ENCODE measurements around the gene PUS3.

Gene PUS3

GRCh38 chr11:125902277-125902926 lies 604 bp downstream of the PUS3 start:
- no peak for TF ChIP-seq CTCF (IDR thresholded peaks at IDR 0.05; ENCODE audit: insufficient read depth, low read depth, low read length, missing control alignments)
- H3K4me3 ChIP-seq (ENCODE audit: low read depth, low read length), result peak overlapping the region; percentile 95
- no peak for DNase-seq (ENCODE audit: low read depth)

GRCh38 chr11:125901872-125902271 lies 1.1 kb downstream of the PUS3 start:
- no peak for DNase-seq (ENCODE audit: low read depth)
- no peak overlapping the region for H3K4me3 ChIP-seq (ENCODE audit: low read depth, low read length)
- TF ChIP-seq CTCF (IDR thresholded peaks at IDR 0.05; ENCODE audit: insufficient read depth, low read depth, low read length, missing control alignments), result no peak

GRCh38 chr11:125892994-125893393 lies 10.0 kb downstream of the PUS3 start:
- no peak for TF ChIP-seq CTCF (IDR thresholded peaks at IDR 0.05; ENCODE audit: insufficient read depth, low read depth, low read length, missing control alignments)
- H3K4me3 ChIP-seq (ENCODE audit: low read depth, low read length), result no peak overlapping the region
- DNase-seq (ENCODE audit: low read depth), result no peak

- no peak for TF ChIP-seq CTCF (IDR thresholded peaks at IDR 0.05; ENCODE audit: insufficient read depth, low read depth, low read length, missing control alignments)
- H3K4me3 ChIP-seq (ENCODE audit: low read depth, low read length), result no peak overlapping the region
- DNase-seq (ENCODE audit: low read depth), result no peak
Measured at GRCh38 chr11:125892071-125892470, 10.9 kb downstream of the PUS3 start.

GRCh38 chr11:125890447-125891100 lies 12.4 kb downstream of the PUS3 start:
- no peak overlapping the region for H3K4me3 ChIP-seq (ENCODE audit: low read depth, low read length)
- TF ChIP-seq CTCF (IDR thresholded peaks at IDR 0.05; ENCODE audit: insufficient read depth, low read depth, low read length, missing control alignments), result no peak
- no peak for DNase-seq (ENCODE audit: low read depth)

- TF ChIP-seq CTCF (IDR thresholded peaks at IDR 0.05; ENCODE audit: insufficient read depth, low read depth, low read length, missing control alignments), result peak; percentile 18
- peak within 1 kb of the TSS; percentile 67 for H3K4me3 ChIP-seq (ENCODE audit: low read depth, low read length)
- DNase-seq (ENCODE audit: low read depth), result peak; percentile 99
Measured at GRCh38 chr11:125887373-125888324, 15.4 kb downstream of the PUS3 start, which contains the start of gene HYLS1. Gene HYLS1, plus strand, starts transcription at chr11:125887668. Its CDS starts 11,701 bp downstream, at chr11:125899369.

All from GM12865 (cell line).